ENCODE data around the gene SCARB1.
"Not testable (repeated sequence)": the region's sequence is repeated elsewhere in the genome, so short reads cannot be mapped to it uniquely, and the experiment has no call there.

SCARB1 gene

DNA sequence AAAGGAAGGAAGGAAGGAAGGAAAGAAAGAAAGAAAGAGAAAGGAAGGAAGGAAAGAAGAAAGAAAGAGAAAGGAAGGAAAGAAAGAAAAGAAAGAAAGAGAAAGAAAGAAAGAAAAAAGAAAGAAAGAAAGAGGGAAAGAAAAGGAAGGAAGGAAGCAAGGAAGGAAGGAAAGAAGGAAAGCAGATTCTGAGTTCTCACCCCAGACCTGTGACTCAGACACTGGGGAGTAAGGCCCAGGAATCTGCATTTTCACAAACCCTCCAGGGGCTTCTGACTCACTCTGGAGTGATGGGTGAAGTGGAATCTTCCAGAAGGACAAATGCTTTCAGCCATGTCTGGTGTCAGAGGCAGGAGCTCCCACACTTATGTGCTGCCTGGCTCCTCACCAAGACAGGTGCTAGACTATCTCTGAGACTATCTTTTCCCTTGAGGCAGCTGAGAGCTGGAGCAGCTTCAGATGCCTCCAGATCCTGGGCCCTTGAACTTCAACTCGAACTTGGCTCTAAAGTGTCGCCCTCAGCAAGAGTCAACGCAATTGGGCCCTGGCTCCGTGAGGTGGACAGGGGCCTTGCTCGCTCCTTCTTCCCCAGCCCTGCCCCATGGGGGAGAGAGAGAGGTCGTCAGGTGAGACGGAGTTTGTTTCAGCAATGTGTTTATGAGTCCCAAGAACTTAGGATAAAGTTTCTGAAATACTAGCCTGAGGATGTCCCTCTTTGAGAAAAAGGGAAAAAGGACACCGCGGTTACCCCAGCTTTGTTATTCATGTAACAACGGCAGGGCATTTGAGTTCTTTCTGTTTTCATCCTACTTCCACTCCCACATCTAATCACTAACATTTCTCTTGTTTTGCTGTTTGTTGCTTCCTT lies 19.8 kb upstream of the SCARB1 start:
- DNase-seq, result no peak

DNA sequence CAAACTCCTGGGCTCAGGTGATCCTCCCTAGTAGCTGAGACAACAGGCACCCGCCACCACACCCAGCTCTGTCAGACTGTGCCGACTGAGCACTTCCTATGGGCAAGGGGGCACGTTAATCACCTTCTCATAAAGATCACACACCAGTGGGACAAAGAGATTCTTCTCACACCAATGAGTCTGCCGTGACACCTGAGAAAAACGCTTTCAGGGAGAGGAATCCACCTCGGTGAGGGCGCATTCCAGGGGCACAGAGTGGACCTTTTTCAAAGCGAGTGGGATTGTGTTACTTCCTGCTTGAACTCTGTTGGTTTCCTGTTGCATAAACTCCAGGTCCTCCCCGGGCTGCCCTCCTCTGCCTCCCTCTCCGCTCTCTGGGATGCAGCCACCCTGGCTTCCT lies 17.5 kb upstream of the SCARB1 start:
- DNase-seq, result no peak

DNA sequence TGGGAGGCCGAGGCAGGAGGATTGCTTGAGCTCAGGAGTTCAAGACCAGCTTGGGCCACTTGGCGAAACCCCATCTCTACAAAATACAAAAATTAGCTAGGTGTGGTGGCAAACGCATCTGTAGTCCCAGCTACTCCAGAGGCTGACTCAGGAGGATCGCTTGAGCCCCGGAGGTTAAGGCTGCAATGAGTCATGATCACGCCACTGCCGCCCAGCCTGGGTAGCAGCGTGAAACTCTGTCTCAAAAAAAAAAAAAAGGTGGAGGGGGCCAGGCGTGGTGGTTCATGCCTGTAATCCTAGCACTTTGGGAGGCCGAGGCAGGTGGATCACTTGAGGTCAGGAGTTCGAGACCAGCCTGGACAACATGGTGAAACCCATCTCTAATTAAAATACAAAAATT lies 16.7 kb upstream of the SCARB1 start:
- not testable (repeated sequence) for DNase-seq

DNA sequence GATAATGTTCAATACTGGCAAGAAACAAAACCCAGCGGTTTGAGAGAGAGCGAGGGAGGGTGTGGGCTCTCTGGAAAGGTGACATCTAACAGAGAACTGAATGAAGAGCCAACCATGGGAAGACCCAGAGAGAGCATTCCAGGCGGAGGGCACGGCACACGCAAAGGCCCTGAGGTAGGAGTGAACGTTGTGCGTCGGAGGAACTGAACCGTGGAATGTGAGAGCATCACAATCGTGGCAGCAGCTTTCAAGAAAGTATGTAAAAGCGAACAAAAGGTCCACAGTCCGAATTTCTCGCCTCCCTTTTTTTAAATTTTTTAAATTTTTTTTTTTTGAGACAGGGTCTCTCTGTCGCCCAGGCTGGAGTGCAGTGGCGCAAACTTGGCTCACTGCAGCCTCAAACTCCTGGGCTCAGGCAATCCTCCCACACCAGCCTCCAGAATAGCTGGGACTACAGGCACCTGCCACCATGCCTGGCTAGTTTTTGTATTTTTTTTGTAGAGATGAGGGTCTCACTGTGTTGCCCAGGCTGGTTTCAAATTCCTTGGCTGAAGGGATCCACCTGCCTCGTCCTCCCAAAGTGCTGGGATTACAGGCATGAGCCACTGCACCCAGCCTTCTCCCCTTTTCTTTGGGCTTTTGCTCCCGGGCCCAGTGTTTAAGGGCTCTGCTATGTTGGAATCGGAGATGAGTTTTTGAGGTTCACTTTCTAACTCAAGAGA lies 15.3 kb upstream of the SCARB1 start:
- no peak for DNase-seq

DNA sequence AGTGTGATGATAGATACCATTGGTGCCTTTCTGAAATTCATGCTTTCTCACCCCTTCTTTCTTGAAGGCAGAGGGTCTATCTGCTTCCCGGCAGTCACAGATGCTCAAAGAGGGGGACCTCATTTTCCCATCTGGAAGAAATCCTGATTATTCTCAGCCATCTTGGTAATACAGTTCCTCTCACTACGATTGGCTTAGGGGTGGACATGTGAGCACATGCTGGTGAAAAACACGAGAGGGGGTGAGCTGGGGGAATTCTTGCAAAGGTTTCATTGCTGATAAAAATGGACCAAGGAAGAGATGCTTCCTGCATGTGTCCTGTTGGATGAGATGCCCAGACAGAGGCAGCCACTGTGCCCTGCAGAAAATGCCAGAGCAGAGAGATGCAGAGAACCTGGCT lies 13.8 kb upstream of the SCARB1 start:
- DNase-seq, result no peak

DNA sequence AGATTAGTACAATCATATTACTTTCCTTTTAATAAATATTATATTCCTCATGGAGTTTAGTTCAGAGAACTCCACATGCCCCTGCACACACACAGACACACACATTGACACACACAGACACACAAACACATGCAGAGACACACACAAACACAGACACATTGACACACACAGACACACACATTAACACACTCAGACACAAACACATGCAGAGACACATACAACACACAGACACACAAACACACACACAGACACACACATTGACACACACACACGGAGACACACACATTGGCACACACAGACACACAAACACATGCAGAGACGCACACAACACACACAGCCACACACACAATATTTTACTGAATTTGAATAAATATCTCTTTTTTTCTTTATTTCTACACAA lies 12.5 kb upstream of the SCARB1 start:
- DNase-seq, result no peak

DNA sequence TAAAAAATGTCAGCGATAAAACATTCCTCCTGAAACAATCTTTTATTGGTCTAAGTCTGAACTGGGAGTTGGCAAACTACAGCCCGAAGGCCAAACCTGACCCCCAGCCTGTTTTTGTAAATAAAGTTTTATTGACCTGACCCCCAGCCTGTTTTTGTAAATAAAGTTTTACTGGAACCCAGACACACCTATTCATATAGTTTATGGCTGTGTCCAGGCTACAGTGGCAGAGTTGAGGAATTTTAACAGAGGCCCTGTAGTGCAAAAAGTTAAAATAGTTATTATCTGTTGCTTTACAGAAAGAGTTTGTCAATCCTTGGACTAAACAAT lies 12.1 kb upstream of the SCARB1 start:
- DNase-seq, result no peak

DNA sequence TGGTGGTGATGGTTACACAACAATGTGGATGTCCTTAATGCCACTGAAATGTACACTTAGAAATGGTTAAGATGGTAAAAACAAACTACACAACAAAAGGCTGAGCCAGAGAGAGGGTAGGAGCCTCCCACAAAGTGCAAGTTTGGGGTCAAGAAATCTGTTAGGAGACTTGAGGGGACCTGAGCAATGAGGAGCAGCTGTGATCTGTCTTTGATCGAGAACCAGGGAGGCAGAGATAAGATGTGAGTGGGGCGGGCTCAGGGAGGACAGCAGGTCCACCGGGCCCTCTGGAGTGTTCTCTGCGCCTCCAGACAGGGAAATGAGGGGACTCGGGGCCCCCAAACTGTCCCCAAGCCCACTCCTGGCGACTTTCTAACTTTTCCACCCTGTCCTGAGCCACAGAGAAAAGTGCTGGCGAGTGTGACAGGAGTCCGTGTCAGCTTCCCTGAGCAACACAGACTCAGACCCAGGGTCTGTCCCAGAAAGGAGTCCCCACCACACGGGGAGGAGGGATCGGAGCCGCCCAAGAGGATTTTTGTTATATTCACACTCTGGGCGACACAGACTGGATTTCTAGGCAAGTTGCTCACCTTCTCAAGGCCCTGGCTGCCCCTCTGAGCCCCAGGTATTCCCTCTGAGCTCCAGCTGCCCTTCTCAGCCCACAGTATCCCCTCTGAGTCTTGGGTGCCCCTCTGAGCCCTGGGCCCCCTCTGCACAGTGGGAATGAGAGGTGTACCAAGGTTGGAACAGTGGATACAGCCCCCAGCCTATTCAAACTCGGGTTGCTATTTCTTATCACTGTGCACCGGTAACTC lies 11.5 kb upstream of the SCARB1 start:
- no peak for DNase-seq

DNA sequence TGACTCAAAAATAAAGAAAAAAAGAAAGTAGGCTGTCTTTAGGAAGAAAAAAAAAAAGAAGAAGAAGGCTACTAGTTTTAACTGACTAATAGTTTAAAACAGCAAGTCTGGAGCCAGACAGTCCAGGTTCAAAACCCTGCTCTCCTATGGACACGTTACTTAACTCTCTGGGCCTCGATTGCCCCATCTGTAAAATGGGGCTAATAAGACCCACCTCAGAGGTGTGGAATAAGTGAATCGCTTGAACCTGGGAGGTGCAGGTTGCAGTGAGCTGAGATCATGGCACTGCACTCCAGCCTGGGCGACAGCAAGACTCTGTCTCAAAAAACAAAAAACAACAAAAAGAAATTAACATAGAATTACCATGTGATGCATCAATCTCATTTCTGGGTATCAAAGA lies 10.5 kb upstream of the SCARB1 start:
- DNase-seq, result no peak

DNA sequence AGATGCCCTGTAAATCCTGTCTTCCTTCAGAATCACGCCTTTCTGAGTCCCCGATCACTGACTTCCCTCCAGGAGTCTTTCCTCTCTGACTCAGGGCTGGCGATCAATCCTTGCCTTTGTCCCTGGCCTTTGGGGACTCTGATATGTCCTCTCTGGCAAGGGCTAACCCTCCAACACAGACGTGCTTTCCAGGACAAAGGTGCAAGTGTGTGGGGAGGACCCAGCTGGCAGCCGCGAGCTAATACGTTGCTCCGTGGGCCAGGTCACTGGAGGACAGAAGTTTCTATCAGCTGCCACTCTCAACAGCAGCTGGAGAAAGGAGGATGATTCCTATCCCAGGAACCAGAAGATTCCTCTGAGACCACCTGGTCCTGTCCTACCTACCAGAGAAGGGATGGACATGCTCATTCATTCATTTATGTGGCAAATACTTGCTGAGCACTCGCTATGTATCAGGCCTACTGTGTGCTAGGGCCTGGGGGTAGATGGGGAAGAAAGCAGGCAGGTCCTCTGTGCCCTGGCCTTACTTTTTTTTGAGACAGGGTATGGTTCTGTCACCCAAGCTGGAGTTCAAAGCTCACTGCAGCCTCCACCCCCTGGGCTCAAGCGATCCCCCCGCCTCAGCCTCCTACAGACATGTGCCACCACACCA lies 8.5 kb upstream of the SCARB1 start:
- DNase-seq, result no peak

DNA sequence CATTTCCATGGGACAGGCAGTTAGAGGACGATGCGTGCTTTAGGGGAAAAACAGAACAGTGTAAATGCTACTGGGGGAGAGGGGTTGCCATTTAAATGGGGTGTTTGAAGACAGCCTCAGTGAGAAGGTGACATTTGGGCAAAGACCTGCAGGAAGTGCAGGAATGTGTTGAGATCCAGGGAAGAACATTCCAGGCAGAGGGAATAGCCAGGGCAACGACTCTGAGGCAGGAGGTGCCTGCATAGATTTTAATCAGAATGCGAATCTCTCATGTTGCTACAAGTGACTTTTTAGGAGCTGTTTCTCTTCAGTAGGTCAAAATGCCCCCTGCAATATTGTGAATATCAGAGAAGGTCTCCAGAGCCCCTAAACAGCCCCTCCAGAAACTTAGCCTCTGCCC lies 7.6 kb upstream of the SCARB1 start:
- no peak for DNase-seq

DNA sequence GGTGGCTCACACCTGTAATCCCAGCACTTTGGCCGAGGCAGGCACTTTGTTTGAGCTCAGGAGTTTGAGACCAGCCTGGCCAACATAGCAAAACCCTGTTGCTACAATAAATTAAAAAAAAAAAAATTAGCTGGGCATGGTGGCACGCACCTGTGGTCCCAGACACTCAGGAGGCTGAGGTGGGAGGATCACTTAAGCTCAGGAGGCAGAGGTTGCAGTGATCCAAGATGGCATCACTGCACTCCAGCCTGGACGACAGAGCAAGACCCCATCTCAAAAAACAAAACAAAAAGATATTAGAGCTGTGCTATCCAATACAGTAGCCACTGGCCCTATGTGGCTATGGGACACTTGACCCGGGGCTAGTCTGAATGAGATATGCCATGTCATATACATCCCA lies 6.9 kb upstream of the SCARB1 start:
- no peak for DNase-seq

DNA sequence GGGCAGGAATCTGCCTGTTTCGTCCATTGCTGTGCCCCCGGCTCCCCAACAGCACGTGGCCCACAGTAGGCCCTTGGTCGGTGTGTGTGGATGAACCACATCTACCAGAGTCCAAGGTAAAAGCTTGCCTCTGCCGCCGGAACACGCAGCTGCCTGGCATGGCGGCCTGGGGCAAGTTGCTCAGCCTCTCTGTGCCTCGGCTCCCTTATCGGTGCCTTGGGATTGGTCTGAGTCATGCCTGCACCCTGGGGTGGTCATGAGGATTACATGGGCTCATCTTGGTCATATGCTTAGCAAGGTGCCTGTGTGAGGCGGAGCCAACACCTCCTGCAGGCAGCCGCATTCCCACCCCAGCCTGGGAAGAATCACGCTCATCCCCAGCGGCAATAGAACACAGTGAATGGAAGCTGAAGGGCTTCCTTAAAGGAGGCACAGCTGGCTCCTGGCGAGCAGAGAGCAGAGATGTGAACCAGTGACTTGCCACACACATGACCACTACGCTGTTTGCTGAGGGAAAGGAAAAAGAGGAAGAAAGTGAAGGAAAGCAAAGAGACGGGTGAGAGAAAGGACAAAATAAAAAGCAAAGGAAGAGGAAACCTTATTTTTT lies 5.5 kb upstream of the SCARB1 start:
- no peak for DNase-seq

DNA sequence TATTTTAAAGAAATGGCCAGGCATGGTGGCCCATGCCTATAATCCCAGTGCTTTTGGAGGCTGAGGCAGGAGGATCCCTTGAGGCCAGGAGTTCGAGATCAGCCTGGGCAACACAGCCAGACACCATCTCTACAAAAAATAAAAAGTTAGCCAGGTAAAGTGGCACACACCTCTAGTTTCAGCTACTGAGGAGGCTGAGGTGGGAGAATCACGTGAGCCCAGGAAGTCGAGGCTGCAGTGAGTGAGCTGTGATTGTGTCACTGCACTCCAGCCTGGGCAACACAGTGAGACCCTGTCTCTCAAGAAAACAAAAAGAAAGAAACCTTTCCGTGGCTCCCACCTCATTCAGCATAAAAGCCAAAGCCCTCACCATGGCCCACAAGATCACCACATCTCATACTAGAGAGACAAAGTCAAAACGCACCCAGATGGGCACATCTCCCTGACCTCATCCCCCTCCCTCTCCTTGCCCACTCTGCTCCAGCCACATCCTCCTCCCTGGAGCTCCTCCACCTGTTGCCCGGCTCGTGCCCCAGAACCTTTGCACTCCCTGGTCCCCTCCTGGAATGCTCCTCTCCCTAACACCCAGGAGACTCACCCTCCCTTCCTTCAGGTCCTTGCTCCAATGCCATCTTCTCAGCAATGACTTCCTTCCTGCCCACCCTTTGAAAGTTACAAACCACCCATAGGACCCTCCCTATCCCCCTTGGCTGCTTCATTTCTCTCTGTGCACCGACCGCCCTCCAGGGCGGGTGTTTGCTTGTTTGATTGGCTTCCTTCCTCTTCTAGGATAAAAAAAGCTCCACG lies 4.8 kb upstream of the SCARB1 start:
- DNase-seq, result no peak

DNA sequence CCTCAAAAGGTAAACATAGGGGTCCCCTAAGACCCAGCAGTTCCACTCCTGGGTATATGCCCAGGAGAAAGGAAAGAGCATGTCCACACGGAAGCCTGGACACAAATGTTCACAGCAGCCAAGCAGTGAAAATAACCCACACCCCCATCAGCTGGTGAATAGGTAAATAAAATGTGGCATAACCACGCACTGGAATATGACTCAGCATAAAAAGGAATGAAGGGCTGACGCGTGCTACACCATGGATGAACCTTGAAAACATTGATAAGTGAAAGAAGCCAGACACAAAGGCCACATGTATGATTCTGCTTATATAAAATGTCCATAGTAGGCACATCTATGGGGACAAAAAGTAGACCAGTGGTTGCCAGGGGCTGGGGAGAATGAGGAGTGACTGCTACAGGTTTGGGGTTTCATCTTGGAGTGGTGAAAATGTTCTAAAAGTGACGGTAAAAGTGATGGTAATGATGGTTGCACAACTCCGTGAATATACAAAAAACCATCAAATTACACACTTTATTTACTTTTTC lies 3.8 kb upstream of the SCARB1 start:
- peak; percentile 71 for DNase-seq

DNA sequence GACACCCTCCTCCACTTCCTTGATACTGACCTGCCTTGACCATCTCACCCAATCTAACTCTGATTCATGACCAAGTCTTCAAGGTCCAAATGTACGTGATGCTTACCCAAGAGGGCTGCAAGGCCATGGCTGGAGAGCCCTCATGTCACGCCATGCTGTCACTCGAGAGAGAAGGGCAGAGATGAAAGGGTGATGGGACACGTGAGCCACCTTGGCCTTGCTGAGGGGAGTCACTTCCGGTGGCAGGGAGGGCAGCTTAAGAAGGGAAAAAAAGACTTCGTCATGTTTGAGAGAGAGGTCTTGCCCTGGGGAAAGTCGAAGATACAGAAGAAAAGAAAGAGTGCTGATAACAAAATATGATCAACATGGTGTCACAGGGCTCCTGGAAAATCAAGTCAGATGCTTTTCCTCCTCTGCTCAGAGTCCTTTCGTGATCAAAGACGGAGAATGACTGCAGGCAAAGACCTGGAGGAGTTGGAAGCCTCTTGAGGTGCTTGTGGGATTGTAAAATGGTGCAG lies 3.3 kb upstream of the SCARB1 start:
- no peak for DNase-seq

DNA sequence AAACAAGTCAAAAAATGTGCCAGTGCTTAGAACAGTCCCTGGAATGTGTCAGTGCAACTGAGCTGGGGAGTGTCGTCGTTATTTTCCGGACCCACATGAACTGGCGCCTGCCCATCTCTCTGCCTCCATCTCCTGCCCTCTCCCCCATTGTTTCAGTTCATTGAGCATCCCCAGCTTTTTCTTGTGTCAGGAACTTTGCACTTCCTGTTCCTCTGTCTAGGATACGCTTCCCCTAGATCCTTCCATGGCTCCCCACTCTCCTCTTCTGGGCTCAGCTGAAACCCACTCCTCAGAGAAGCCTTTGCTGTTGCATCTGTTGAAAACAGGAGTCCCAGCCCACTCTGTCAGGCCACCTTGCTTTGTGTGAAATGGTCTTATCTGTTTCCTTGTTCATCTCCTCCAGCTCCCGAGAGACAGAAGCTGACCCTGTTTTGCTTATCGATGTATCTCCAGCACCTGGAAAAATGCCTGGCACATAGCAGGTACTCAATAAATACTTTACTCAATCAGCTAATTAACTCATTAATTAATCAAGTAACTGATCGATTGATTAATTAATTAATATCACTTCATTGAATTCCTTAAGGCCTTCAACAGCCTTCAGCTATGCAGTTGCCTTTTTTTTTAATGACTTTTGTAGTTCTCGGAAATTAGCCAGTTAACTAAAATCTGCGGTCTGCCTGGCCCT lies 2.7 kb upstream of the SCARB1 start:
- no peak for DNase-seq

DNA sequence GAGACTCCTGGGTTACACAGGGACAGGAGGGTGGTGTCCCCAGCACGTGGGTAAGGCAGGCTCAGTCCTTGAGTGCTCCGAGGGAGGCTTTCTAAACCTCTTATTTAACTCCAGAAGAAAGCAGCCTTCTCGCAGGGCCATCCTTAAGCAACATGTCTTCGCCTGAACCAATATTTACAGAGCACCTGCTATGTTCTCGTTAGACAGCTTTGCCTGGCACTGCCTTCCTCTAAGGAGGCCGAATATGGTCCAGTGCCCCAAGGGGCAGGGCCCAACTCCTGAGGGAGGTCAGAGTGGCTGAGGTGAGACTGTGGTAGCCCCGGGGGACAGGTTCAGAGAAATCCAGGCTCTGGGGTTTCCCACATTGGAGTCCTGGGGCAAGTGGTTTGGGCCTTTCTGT lies 2.1 kb upstream of the SCARB1 start:
- no peak for DNase-seq

DNA sequence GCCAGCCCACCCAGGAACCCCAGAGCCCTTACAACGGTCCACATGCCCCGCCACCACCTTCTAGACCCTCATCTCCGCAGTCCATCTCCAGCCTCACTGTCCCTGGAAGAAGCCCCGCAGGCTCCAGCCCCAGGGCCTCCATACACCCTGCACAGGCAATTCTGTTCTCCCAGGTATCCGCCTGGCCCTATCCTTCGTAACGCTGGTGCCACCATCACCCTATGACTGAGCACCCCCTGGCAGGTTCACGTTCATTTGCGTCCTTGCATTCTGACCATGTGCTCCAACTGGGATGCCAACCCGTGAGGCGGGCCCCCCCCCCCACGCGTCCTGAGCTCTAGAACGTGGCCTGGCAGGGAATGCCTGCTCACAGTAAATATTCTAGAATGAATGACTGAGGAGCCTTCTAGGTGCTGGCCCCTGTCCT lies 675 bp upstream of the SCARB1 start:
- DNase-seq, result no peak

DNA sequence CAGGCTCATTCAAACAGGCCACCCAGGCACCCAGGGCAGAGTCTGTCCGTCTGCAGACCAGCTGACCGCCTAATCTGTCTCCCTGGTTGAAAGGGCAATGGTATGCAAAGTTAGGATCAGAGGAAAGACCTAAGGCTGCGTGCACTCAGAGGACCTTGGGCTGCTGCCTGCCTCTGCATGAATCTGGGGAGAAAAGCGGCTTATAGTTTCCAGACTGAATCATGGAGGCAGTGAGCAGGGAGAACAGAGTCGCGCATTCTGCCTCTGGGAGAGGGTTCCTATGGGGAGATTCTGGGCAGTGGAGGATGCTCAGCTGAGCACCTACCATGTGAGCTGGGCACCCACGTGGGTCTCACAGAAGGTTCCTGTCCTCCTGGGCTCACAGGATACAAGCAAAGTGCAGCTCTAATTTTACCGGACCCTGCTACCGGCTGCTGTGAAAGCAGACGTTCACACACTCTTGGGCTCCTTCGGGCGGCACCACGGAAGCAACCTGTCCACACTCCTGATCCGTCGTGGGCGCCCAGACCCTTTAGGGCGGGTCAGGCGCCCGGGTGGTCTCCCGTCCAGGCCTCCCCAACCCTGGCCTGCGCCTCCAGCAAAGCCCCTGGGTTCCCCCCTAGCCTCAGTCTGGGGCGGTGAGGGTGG lies 772 bp downstream of the SCARB1 start:
- no peak for DNase-seq

Data from fibroblast of skin of right biceps (primary cell).